HCT116 (cell line): ENCODE results near the gene RBM20. TPM values are rescaled to one million over a fixed set of nuclear protein-coding genes. Genes with fewer than 3 reads are reported as not detected.
"Not testable (repeated sequence)": the region's sequence is repeated elsewhere in the genome, so short reads cannot be mapped to it uniquely, and the experiment has no call there.

Source experiments
- ATAC-seq: fragments of 200-7000 bp; cut with Tn5 transposase; 2 replicates; pipeline ENCODE4 v1.9.1; 2020; ENCODE audit warnings: mild to moderate bottlenecking, moderate library complexity
- BruUV-seq: library from RNA; stranded (reverse); fragments of 400-500 nt; replicated peaks from 2 replicates; lab custom pipeline; 2021; lab: Mats Ljungman, UMichigan
- CTCF ChIA-PET: fragments of 300-600 bp; sonication (Branson Sonifier 250); formaldehyde crosslinking; loops from one replicate; lab custom pipeline; 2021; ENCODE audit warnings: antibody characterized with exemption; lab: Charles Lee
- POLR2A ChIA-PET: fragments of 300-600, 350-600 bp; sonication (Branson Sonifier 250); formaldehyde crosslinking; loops from one replicate; lab custom pipeline; 2021; ENCODE audit warnings: antibody characterized with exemption; lab: Charles Lee
- RAD21 ChIA-PET, 2 experiments: fragments of 300-600 bp; sonication (Branson Sonifier 250); formaldehyde crosslinking; loops; one replicate each; lab custom pipeline; 2023; ENCODE audit warnings: low total read pairs in 2 of 2; ENCODE audit not compliant: uncharacterized antibody in 2 of 2, unreplicated experiment in 2 of 2, low non-redundant PET in 1 of 2; lab: Charles Lee
- DNase-seq: peaks from one replicate; pipeline ENCODE4 v3.0.0-alpha.2; 2010; ENCODE audit warnings: low read depth, low spot score
- H2AFZ ChIP-seq: fragments of 200-600 bp; shearing (Covaris generic), sonication (generic); 2 replicates; pipeline ENCODE4 v1.6.1; 2017; ENCODE audit warnings: low read depth, mixed run types, mixed read lengths, antibody characterized with exemption, low read length; ENCODE audit not compliant: poor library complexity, severe bottlenecking
- H3K27ac ChIP-seq: 2 replicates; pipeline ENCODE4 v1.5.1; 2012; ENCODE audit warnings: low read depth, low read length
- H3K27me3 ChIP-seq: fragments of 200-600 bp; sonication (generic); 2 replicates; pipeline ENCODE4 v1.6.1; 2016; ENCODE audit warnings: mixed run types, low read length, mixed read lengths; ENCODE audit not compliant: insufficient read depth
- H3K36me3 ChIP-seq, 2 experiments: fragments of 200-500 bp in 1 of 2; fragments of 200-600 bp in 1 of 2; sonication (Bioruptor generic) in 1 of 2; sonication (generic) in 1 of 2; 2 replicates each; pipeline versions ENCODE4 v1.5.1 to v1.6.1; 2014 to 2016; ENCODE audit warnings: low read length in 2 of 2, inconsistent platforms in 1 of 2, mixed read lengths in 1 of 2, mixed run types in 1 of 2; ENCODE audit not compliant: insufficient read depth in 2 of 2, control insufficient read depth in 1 of 2
- H3K4me1 ChIP-seq, 2 experiments: fragments of 200-600 bp in 1 of 2; sonication (generic) in 1 of 2; 2 replicates each; pipeline versions ENCODE4 v1.5.1 to v1.6.1; 2012 to 2017; ENCODE audit warnings: low read length in 2 of 2, inconsistent platforms in 1 of 2, mild to moderate bottlenecking in 1 of 2, mixed read lengths in 1 of 2, mixed run types in 1 of 2, moderate library complexity in 1 of 2; ENCODE audit not compliant: insufficient read depth in 2 of 2, control insufficient read depth in 1 of 2
- H3K4me2 ChIP-seq: fragments of 200-600 bp; sonication (generic); 2 replicates; pipeline ENCODE4 v1.6.1; 2017; ENCODE audit warnings: mixed run types, low read length, mixed read lengths
- H3K4me3 ChIP-seq, 2 experiments: fragments of 200-600 bp in 1 of 2; sonication (generic) in 1 of 2; replicated peaks in 1 of 2; 2 replicates each; pipeline ENCODE4 v1.5.1; 2011 to 2016; ENCODE audit warnings: low read length in 2 of 2, control low read depth in 1 of 2, low read depth in 1 of 2, mild to moderate bottlenecking in 1 of 2, mixed read lengths in 1 of 2, mixed run types in 1 of 2
- H3K79me2 ChIP-seq: fragments of 200-600 bp; sonication (generic); 2 replicates; pipeline ENCODE4 v1.6.1; 2017; ENCODE audit warnings: mild to moderate bottlenecking, mixed run types, low read length, moderate library complexity, mixed read lengths; ENCODE audit not compliant: insufficient read depth
- H3K9ac ChIP-seq: fragments of 200-600 bp; sonication (generic); 2 replicates; pipeline ENCODE4 v1.6.1; 2016; ENCODE audit warnings: low read length, mixed read lengths
- H3K9me2 ChIP-seq: fragments of 200-600 bp; sonication (generic), shearing (Covaris generic); 2 replicates; pipeline ENCODE4 v1.6.1; 2017; ENCODE audit warnings: mixed run types, mild to moderate bottlenecking, moderate library complexity; ENCODE audit not compliant: insufficient read depth
- H3K9me3 ChIP-seq, 2 experiments: fragments of 200-500 bp in 1 of 2; fragments of 200-600 bp in 1 of 2; sonication (Bioruptor generic) in 1 of 2; sonication (generic) in 1 of 2; 2 replicates each; pipeline ENCODE4 v1.6.1; 2014 to 2017; ENCODE audit warnings: low read length in 2 of 2, mixed read lengths in 2 of 2, inconsistent platforms in 1 of 2, low read depth in 1 of 2, mild to moderate bottlenecking in 1 of 2, mixed run types in 1 of 2, moderate library complexity in 1 of 2; ENCODE audit not compliant: control insufficient read depth in 1 of 2, insufficient read depth in 1 of 2
- H4K20me1 ChIP-seq: fragments of 200-600 bp; sonication (generic), shearing (Covaris generic); 2 replicates; pipeline ENCODE4 v1.6.1; 2017; ENCODE audit warnings: mixed run types, mild to moderate bottlenecking, moderate library complexity; ENCODE audit not compliant: insufficient read depth
- POLR2A ChIP-seq: IDR thresholded peaks from 2 replicates; pipeline ENCODE4 v1.7.0; 2011; ENCODE audit warnings: borderline replicate concordance; ENCODE audit not compliant: insufficient read depth, insufficient read length; ENCODE audit errors: extremely low read depth
- RAD21 ChIP-seq: IDR thresholded peaks from 2 replicates; pipeline ENCODE4 v1.6.1; 2012; ENCODE audit warnings: low read depth, mild to moderate bottlenecking
- intact Hi-C: fragments of 100-400 bp; cut with micrococcal nuclease; formaldehyde crosslinking; loops from 2 replicates; pipeline ENCODE4 v1.10.0; 2022
- total RNA-seq: library from RNA; stranded (reverse); gene quantifications from one replicate; pipeline ENCODE4 v1.2.1, GENCODE V29; 2021; ENCODE audit not compliant: unreplicated experiment
- TF ChIP-seq, protein P1 (sequence below), 3 experiments: fragments of 200-600 bp in 1 of 3; sonication (generic) in 1 of 3; IDR thresholded peaks in 2 of 3; conservative IDR thresholded peaks in 1 of 3; 2 replicates each; pipeline ENCODE4 v1.5.1; 2012 to 2017; ENCODE audit warnings: low read depth in 2 of 3, low read length in 2 of 3, antibody characterized with exemption in 1 of 3, borderline replicate concordance in 1 of 3, control low read depth in 1 of 3, mild to moderate bottlenecking in 1 of 3, mixed read lengths in 1 of 3, mixed run types in 1 of 3, moderate library complexity in 1 of 3; ENCODE audit not compliant: insufficient read depth in 1 of 3

The RBM20 gene
- total RNA-seq, 1 experiment from 2014 or later: 2.0 TPM

DNA sequence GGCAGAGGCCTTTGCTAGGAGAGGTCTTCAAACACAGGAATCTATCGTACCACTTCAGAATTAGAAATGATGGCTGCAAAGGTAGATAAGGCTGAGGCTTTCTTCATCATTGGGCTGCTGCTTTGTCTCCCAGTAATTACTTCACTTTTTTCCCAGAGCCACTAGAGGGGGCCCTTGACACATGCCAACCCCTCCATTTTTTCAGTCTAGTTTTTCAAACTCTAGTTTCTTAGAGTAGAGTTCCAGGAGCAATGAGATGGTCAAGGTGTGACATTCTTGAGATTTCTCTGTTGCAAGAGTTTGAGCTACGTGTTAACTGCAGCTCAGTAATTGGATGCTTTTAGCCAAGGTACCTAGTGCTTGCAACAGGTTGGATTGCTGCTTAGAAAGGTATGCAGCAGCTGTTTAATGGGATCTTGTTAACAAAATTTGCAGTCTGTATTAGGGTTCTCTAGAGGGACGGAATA, 33.8 kb upstream of the RBM20 start:
- Histone ChIP-seq H3K9me3 (no peaks in the 10 kb centered on the region), H3K27ac (no peak overlapping the region), H3K36me3 (peaks cover 8 to 13% of the 10 kb centered on the region in 2 experiments), H3K9me2 (no peaks in the 10 kb centered on the region), H4K20me1 (no peaks in the 10 kb centered on the region), H3K27me3 (0 out of 2 replicates have a peak, but pooled peaks cover 4% of the 10 kb centered on the region), H3K4me2 (no peak overlapping the region), H3K79me2 (no peaks in the 10 kb centered on the region), H3K4me1 (peaks cover 0 to 9% of the 10 kb centered on the region in 2 experiments; a peak in 1 of 4 replicates), H3K4me3 (no peak overlapping the region), H2AFZ (no peak overlapping the region), H3K9ac (no peak overlapping the region; the same call in 1 of the 2 replicates)
- intact Hi-C loops: loop anchor here (1.0 to 10.0 kb wide), 7 partner anchors 62 to 984 kb away; no protein-coding TSS in a partner anchor
- RAD21 ChIA-PET: interaction anchor here in 1 of 2 experiments (0.9 to 1.1 kb wide), 2 partner anchors 135 to 304 kb away, joined by 3 read pairs; no protein-coding TSS in a partner anchor
- CTCF ChIA-PET: interaction anchor here (0.9 to 1.4 kb wide), 4 partner anchors 10 to 136 kb away, joined by 3 to 5 read pairs (median 4); no protein-coding TSS in a partner anchor
- TF ChIP-seq RAD21: peak; percentile 99
- TF ChIP-seq POLR2A: no peak
- TF ChIP-seq, protein P1, sequence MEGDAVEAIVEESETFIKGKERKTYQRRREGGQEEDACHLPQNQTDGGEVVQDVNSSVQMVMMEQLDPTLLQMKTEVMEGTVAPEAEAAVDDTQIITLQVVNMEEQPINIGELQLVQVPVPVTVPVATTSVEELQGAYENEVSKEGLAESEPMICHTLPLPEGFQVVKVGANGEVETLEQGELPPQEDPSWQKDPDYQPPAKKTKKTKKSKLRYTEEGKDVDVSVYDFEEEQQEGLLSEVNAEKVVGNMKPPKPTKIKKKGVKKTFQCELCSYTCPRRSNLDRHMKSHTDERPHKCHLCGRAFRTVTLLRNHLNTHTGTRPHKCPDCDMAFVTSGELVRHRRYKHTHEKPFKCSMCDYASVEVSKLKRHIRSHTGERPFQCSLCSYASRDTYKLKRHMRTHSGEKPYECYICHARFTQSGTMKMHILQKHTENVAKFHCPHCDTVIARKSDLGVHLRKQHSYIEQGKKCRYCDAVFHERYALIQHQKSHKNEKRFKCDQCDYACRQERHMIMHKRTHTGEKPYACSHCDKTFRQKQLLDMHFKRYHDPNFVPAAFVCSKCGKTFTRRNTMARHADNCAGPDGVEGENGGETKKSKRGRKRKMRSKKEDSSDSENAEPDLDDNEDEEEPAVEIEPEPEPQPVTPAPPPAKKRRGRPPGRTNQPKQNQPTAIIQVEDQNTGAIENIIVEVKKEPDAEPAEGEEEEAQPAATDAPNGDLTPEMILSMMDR (IDR thresholded peaks at IDR 0.05 in 2 of 3, conservative IDR thresholded peaks at IDR 0.05 in 1 of 3; ENCODE audit: borderline replicate concordance in 1 of 3, insufficient read depth in 1 of 3, low read depth in 2 of 3, low read length in 2 of 3): peak; percentile 94 to 99 (median 95)
- POLR2A ChIA-PET: no interaction called here
- no TSS peak for BruUV-seq
- DNase-seq (peak; percentile 49), ATAC-seq (peak; percentile 80)

DNA sequence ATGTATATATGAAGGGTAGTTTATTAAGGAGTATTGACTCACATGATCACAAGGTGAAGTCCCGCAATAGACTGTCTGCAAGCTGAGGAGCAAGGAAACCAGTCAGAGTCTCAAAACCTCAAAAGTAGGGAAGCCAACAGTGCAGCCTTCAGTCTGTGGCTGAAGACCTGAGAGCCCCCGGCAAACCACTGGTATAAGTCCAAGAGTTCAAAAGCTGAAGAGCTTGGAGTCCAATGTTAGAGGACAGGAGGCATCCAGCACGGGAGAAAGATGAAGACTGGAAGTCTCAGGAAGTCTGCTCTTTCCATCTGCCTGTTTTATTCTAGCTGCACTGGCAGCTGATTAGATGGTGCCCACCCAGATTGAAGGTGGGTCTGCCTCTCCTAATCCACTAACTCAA, 33.4 kb upstream of the RBM20 start:
- H2AFZ ChIP-seq, POLR2A ChIA-PET, H3K27me3 ChIP-seq, H3K9ac ChIP-seq, H3K36me3 ChIP-seq, H3K4me1 ChIP-seq, H3K9me2 ChIP-seq, H3K4me3 ChIP-seq, H3K4me2 ChIP-seq, H4K20me1 ChIP-seq, DNase-seq, ATAC-seq, H3K79me2 ChIP-seq, H3K27ac ChIP-seq, BruUV-seq, H3K9me3 ChIP-seq: not testable (repeated sequence)
- RAD21 ChIA-PET: interaction anchor here in 1 of 2 experiments (0.9 to 1.1 kb wide), 2 partner anchors 135 to 304 kb away, joined by 3 read pairs; no protein-coding TSS in a partner anchor
- CTCF ChIA-PET: interaction anchor here (0.9 to 1.4 kb wide), 7 partner anchors 10 to 283 kb away, joined by 3 to 5 read pairs (median 3); no protein-coding TSS in a partner anchor
- intact Hi-C loops: loop anchor here (1.0 to 10.0 kb wide), 7 partner anchors 62 to 984 kb away; no protein-coding TSS in a partner anchor
